Camera-type eye (tissue), 1 donor: ENCODE data around the gene FUCA1. TPM values are rescaled to one million over a fixed set of nuclear protein-coding genes. Genes with fewer than 3 reads are reported as not detected.

Experiments used
- total RNA-seq: library from RNA; depleted of rRNA; stranded (reverse); fragments of >200 nt; gene quantifications from one replicate; pipeline ENCODE4 v1.2.3, GENCODE V29; 2014

The FUCA1 gene
- 29.0 TPM for total RNA-seq

DNA sequence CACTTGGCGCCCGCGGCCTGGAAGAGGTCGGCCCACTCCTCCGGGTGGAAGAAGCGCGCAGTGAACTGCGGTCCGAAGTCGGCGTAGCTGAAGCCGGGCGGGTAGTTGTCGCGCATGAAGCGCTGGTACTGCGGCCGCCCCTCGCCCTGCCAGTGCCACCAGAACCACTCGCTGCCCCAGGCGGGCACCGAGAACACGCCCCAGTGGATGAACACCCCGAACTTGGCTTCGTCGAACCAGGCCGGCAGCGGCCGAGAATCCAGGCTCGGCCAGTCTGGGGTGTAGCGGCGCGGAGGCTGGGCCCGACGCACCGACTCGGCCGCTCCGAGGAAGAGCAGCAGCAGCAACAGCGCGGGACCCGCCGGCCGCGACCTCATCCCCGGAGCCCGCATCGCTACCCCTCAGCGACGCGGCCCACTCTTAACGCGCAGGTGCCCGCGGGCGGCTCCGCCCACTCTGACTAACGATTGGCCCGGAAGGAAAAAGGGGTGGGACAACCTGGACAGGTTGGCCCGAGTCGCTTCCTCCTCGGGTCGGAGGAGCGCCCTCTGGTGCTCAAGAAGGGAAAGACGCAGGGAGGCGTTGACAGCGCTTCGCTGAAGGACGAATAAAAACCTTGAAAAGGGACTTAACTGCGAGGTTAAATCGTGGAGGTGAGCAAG, at the start of gene FUCA1:
Gene FUCA1 (minus strand): TSS at position 396 of the 662 bp plus-strand sequence. CDS start 4 bp downstream, at position 392.

DNA sequence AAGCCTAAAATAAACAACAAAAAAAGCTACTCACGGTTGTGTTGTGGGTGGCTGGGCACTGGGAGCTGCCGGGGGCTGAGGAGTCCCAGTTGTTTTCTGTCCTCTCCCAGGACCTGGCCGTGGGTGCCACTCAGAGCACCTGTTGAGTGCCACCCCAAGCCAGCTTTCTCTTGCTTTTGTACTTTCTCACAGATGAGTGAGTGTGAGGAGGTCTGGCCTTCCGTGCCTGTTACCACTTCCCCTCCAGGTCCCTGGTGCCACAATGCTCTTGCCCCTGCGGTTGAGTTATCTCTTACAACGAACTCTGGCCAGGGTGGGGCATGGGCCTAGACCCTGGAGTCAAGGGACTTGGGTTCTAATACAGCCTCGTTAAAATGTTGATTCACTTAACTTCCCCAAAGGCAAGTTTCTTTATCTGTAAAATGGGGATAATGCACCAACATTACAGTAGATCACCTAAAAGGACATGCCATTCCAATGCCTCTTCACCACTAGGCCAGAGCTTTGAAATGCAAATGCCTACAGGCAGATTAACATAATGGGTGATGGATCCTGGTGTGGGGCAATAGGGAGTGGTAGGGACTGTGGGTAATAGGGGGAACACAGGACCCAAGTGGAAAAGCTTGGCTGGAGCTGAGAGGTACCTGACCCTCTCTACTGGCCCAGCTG, 45.3 kb upstream of the FUCA1 start, which contains the start of gene CNR2:
Gene CNR2 (minus strand): TSS at position 151 of the 669 bp plus-strand sequence. CDS start 37,745 bp downstream, outside the sequence.

DNA sequence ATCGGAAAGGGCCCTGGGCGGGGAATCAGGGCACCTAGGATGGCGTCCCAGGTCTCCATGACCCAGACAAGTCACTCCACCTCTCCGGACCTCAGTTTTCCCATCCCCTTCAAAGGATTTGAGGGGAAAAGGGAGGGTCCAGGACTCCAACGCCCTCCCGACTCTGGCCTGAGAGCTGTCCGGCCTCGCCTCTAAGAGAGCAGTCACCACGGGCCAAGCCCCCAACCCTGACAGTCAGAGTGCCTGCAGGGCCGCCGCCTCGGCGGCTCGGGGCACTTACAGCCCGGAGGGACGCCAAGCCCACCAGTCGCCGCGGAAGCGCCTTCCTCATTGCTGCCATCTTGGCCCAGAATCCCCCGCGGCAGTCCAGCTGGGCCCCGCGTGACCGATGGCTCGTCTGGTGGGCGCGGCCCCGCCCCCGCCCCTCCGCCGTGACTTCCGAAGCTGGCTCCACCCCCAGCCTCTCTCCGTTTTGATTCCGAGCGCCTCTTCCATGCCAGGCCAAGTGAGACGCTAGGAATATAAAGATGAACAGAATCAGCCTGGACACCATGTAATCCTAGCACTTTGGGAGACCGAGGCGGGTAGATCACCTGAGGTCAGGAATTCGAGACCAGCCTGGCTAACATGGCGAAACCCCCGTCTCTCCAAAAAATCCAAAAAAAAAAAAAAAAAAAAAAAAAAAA, 42.9 kb downstream of the FUCA1 start, which contains the start of gene HMGCL:
Gene HMGCL (minus strand): TSS at position 354 of the 686 bp plus-strand sequence. CDS start 14 bp downstream, at position 340.

DNA sequence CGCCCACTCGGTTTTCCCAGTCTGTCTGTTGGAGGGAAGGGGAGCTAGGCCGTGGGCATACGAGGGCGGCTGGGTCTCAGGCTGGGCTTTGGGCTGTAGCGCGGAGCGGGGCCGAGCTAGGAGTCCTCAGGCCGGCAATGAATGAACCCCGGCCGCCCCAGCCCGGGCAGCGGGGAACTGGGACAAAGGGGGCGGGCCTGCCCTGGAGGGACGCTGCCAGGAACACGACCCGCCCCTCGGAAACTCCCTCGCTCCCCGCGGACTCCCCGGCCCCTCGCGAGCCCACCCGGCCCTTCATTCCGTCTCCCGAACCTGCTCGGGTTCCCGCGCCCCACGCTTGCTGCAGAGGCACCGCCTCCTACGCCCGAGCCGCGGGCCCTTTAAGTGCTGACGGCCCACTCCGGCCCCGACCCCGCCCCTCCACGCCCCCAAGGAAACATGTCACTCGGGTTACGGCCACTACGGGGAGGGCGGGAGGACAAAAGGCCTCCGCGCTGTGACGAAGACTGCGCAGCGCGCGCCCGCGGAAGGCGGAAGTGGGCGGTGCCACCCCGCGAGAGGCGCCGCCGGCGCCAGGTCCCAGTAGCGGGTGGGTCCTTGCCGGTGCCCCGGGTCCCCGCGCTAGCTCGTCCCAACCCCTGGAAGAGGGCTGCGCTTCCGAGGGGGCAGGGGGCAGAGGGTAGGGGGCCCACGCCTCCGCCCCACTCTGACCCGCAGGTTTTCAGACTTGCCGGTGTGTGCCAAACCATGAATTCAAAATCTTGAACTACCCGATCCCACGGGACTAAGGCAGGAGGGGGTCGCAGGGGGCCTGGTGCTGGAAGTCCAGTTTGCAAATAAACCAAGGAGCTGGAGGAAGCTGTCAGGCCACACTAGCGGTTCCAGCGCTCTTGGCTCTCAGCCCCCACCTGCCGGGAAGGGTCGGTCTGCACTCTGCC, 67.4 kb downstream of the FUCA1 start, which contains the start of gene GALE:
Gene GALE (minus strand): TSS at position 355 of the 938 bp plus-strand sequence. CDS start 1,747 bp downstream, outside the sequence.

Other genes starting within 250 kb of the FUCA1 start
- 683 TPM for gene RPL11, start 176.5 kb downstream of the FUCA1 start, total RNA-seq
- 37.7 TPM for gene ELOA, start 124.8 kb downstream of the FUCA1 start, total RNA-seq
- 83.9 TPM for gene PITHD1, start 89.9 kb downstream of the FUCA1 start, total RNA-seq
- gene LYPLA2, start 77.1 kb downstream of the FUCA1 start, total RNA-seq: 26.6 TPM
- gene GALE, start 67.5 kb downstream of the FUCA1 start, total RNA-seq: 19.2 TPM
- gene HMGCL, start 42.9 kb downstream of the FUCA1 start, total RNA-seq: 31.6 TPM
- 0.05 TPM for gene CNR2, start 45.1 kb upstream of the FUCA1 start, total RNA-seq
- gene PNRC2, start 91.5 kb upstream of the FUCA1 start, total RNA-seq: 171 TPM
- gene SRSF10, start 112.0 kb upstream of the FUCA1 start, total RNA-seq: 226 TPM
- gene MYOM3, start 243.8 kb upstream of the FUCA1 start, total RNA-seq: 20.3 TPM